ENCODE data around the gene LMNB1.

Gene LMNB1

GRCh38 chr5:126745259-126745992, 31.5 kb upstream of the LMNB1 start:
- DNase-seq (ENCODE audit: low read depth in 1 of 2, low spot score in 1 of 2) = no peak
- H3K4me3 ChIP-seq (replicated peaks; ENCODE audit: insufficient read depth, low read length) = no peak overlapping the region
- no peaks in the 10 kb centered on the region for H3K27me3 ChIP-seq (ENCODE audit: insufficient read depth, poor library complexity, severe bottlenecking)
- H3K27ac ChIP-seq (replicated peaks) = no peak overlapping the region
- no peak for TF ChIP-seq REST (IDR thresholded peaks at IDR 0.05; ENCODE audit: insufficient replicate concordance, low read depth)
- TF ChIP-seq CTCF (IDR thresholded peaks at IDR 0.05; ENCODE audit: insufficient read depth, low read length) = no peak
- no peak for TF ChIP-seq SPI1 (IDR thresholded peaks at IDR 0.05; ENCODE audit: borderline replicate concordance, low read depth)
- TF ChIP-seq POLR2AphosphoS5 (IDR thresholded peaks at IDR 0.05; ENCODE audit: low read depth) = no peak
- no peak for TF ChIP-seq GABPA (IDR thresholded peaks at IDR 0.05; ENCODE audit: low read depth)

GRCh38 chr5:126746290-126746689, 30.6 kb upstream of the LMNB1 start:
- no peaks in the 10 kb centered on the region for H3K27me3 ChIP-seq (ENCODE audit: insufficient read depth, poor library complexity, severe bottlenecking)
- TF ChIP-seq GABPA (IDR thresholded peaks at IDR 0.05; ENCODE audit: low read depth) (no peak), REST (IDR thresholded peaks at IDR 0.05; ENCODE audit: insufficient replicate concordance, low read depth) (no peak), POLR2AphosphoS5 (IDR thresholded peaks at IDR 0.05; ENCODE audit: low read depth) (no peak), CTCF (IDR thresholded peaks at IDR 0.05; ENCODE audit: insufficient read depth, low read length) (no peak), SPI1 (IDR thresholded peaks at IDR 0.05; ENCODE audit: borderline replicate concordance, low read depth) (no peak)
- no peak overlapping the region for H3K4me3 ChIP-seq (replicated peaks; ENCODE audit: insufficient read depth, low read length)
- DNase-seq (ENCODE audit: low read depth in 1 of 2, low spot score in 1 of 2) = no peak
- H3K27ac ChIP-seq (replicated peaks) = peak overlapping the region; percentile 77; the same call in 1 of the 2 replicates

- Histone ChIP-seq H3K4me3 (replicated peaks; ENCODE audit: insufficient read depth, low read length) (no peak overlapping the region), H3K27ac (replicated peaks) (no peak overlapping the region), H3K27me3 (ENCODE audit: insufficient read depth, poor library complexity, severe bottlenecking) (no peaks in the 10 kb centered on the region)
- TF ChIP-seq POLR2AphosphoS5 (IDR thresholded peaks at IDR 0.05; ENCODE audit: low read depth) (no peak), SPI1 (IDR thresholded peaks at IDR 0.05; ENCODE audit: borderline replicate concordance, low read depth) (peak; percentile 64), CTCF (IDR thresholded peaks at IDR 0.05; ENCODE audit: insufficient read depth, low read length) (no peak), GABPA (IDR thresholded peaks at IDR 0.05; ENCODE audit: low read depth) (no peak), REST (IDR thresholded peaks at IDR 0.05; ENCODE audit: insufficient replicate concordance, low read depth) (no peak)
- DNase-seq (ENCODE audit: low read depth in 1 of 2, low spot score in 1 of 2) = no peak
These were observed 24.7 kb upstream of the LMNB1 start for GRCh38 chr5:126752081-126752785.
